ENCODE measurements around the gene RAD51B.
A peak's percentile ranks its signal among the peaks of the same experiment; 100 is the strongest.

The RAD51B gene

GRCh38 chr14:68366656-68367055 lies 547.1 kb downstream of the RAD51B start:
- peak; percentile 56 for DNase-seq (ENCODE audit: low spot score)

- no peak for DNase-seq (ENCODE audit: low spot score)
Observed at GRCh38 chr14:68367536-68367935, 548.0 kb downstream of the RAD51B start.

GRCh38 chr14:68368850-68369249 lies 549.3 kb downstream of the RAD51B start:
- no peak for DNase-seq (ENCODE audit: low spot score)

- DNase-seq (ENCODE audit: low spot score): no peak
Observed at GRCh38 chr14:68369281-68370056, 549.9 kb downstream of the RAD51B start.

GRCh38 chr14:68370057-68370360 lies 550.4 kb downstream of the RAD51B start:
- no peak for DNase-seq (ENCODE audit: low spot score)

- DNase-seq (ENCODE audit: low spot score): no peak
Observed at GRCh38 chr14:68372368-68372767, 552.8 kb downstream of the RAD51B start.

GRCh38 chr14:68373124-68373646 lies 553.6 kb downstream of the RAD51B start:
- no peak for DNase-seq (ENCODE audit: low spot score)

- DNase-seq (ENCODE audit: low spot score): no peak
Observed at GRCh38 chr14:68373847-68374444, 554.4 kb downstream of the RAD51B start.

GRCh38 chr14:68374682-68375081 lies 555.1 kb downstream of the RAD51B start:
- DNase-seq (ENCODE audit: low spot score): no peak

GRCh38 chr14:68375376-68375775 lies 555.8 kb downstream of the RAD51B start:
- no peak for DNase-seq (ENCODE audit: low spot score)

GRCh38 chr14:68376067-68376779 lies 556.6 kb downstream of the RAD51B start:
- no peak for DNase-seq (ENCODE audit: low spot score)

GRCh38 chr14:68377006-68377405 lies 557.4 kb downstream of the RAD51B start:
- DNase-seq (ENCODE audit: low spot score): no peak

GRCh38 chr14:68377459-68377858 lies 557.9 kb downstream of the RAD51B start:
- peak; percentile 85 for DNase-seq (ENCODE audit: low spot score)

- DNase-seq (ENCODE audit: low spot score): no peak
Observed at GRCh38 chr14:68379510-68380328, 560.1 kb downstream of the RAD51B start.

- no peak for DNase-seq (ENCODE audit: low spot score)
Observed at GRCh38 chr14:68380329-68380741, 560.8 kb downstream of the RAD51B start.

- no peak for DNase-seq (ENCODE audit: low spot score)
Observed at GRCh38 chr14:68384335-68384734, 564.8 kb downstream of the RAD51B start.

GRCh38 chr14:68384881-68385280 lies 565.3 kb downstream of the RAD51B start:
- no peak for DNase-seq (ENCODE audit: low spot score)

GRCh38 chr14:68386446-68386845 lies 566.9 kb downstream of the RAD51B start:
- DNase-seq (ENCODE audit: low spot score): no peak

- DNase-seq (ENCODE audit: low spot score): no peak
Observed at GRCh38 chr14:68386950-68387779, 567.6 kb downstream of the RAD51B start.

- no peak for DNase-seq (ENCODE audit: low spot score)
Observed at GRCh38 chr14:68389943-68390342, 570.4 kb downstream of the RAD51B start.

- DNase-seq (ENCODE audit: low spot score): no peak
Observed at GRCh38 chr14:68390741-68391140, 571.2 kb downstream of the RAD51B start.

Data from COLO829 (cell line).